SKM-1 treated with dmso at 0.1 percent for 144 hours (cell line): Measurements from ENCODE around the gene STARD7.
"Not testable (repeated sequence)": the region's sequence is repeated elsewhere in the genome, so short reads cannot be mapped to it uniquely, and the experiment has no call there.

Experiments
- DNase-seq: peaks from one replicate; lab custom pipeline; 2025; ENCODE audit not compliant: unreplicated experiment; lab: John Stamatoyannopoulos, UW

STARD7 gene

GRCh38 chr2:96236882-96237281 lies 28.3 kb upstream of the STARD7 start:
- no peak for DNase-seq

GRCh38 chr2:96233880-96234316 lies 25.3 kb upstream of the STARD7 start:
- peak; percentile 52 for DNase-seq

GRCh38 chr2:96233436-96233835 lies 24.8 kb upstream of the STARD7 start:
- peak; percentile 35 for DNase-seq

- no peak for DNase-seq
Observed at GRCh38 chr2:96231316-96231715, 22.7 kb upstream of the STARD7 start.

GRCh38 chr2:96225016-96225533 lies 16.4 kb upstream of the STARD7 start:
- peak; percentile 85 for DNase-seq

GRCh38 chr2:96221106-96221505 lies 12.5 kb upstream of the STARD7 start:
- peak; percentile 73 for DNase-seq

- DNase-seq = not testable (repeated sequence)
Observed at GRCh38 chr2:96219959-96220358, 11.3 kb upstream of the STARD7 start.

GRCh38 chr2:96218508-96219131 lies 10.0 kb upstream of the STARD7 start:
- DNase-seq = peak; percentile 17

GRCh38 chr2:96214554-96214953 lies 5.9 kb upstream of the STARD7 start:
- DNase-seq = no peak

- DNase-seq = no peak
Observed at GRCh38 chr2:96213379-96213778, 4.8 kb upstream of the STARD7 start.

- no peak for DNase-seq
Observed at GRCh38 chr2:96212339-96212738, 3.7 kb upstream of the STARD7 start.

GRCh38 chr2:96209729-96210085 lies 1.1 kb upstream of the STARD7 start:
- DNase-seq = no peak

GRCh38 chr2:96209011-96209728 lies 543 bp upstream of the STARD7 start:
- DNase-seq = no peak

- DNase-seq = no peak
Observed at GRCh38 chr2:96207774-96208142, 869 bp downstream of the STARD7 start.

- DNase-seq = no peak
Observed at GRCh38 chr2:96207073-96207773, 1.4 kb downstream of the STARD7 start.

- DNase-seq = no peak
Observed at GRCh38 chr2:96205888-96206287, 2.7 kb downstream of the STARD7 start.

- DNase-seq = no peak
Observed at GRCh38 chr2:96204836-96205624, 3.6 kb downstream of the STARD7 start.

GRCh38 chr2:96203130-96204028 lies 5.2 kb downstream of the STARD7 start:
- DNase-seq = no peak

GRCh38 chr2:96202152-96202854 lies 6.3 kb downstream of the STARD7 start:
- DNase-seq = no peak

- DNase-seq = no peak
Observed at GRCh38 chr2:96201338-96201737, 7.3 kb downstream of the STARD7 start.
